ENCODE measurements around the gene NPAS3. TPM values are rescaled to one million over a fixed set of nuclear protein-coding genes. Genes with fewer than 3 reads are reported as not detected.

NPAS3 gene
- total RNA-seq, 4 donors from 2014 or later = 0.51 to 15.2 (median 6.6) TPM

GRCh38 chr14:33068040-33068439 is 129.4 kb downstream of the NPAS3 start:
- H3K27ac ChIP-seq = no peak overlapping the region
- no peaks in the 10 kb centered on the region for H3K36me3 ChIP-seq
- DNase-seq = no peak
- intact Hi-C loops (cut with DNase I; ENCODE audit: low total_unique reads) = no loop called here
- TF ChIP-seq, protein P1, sequence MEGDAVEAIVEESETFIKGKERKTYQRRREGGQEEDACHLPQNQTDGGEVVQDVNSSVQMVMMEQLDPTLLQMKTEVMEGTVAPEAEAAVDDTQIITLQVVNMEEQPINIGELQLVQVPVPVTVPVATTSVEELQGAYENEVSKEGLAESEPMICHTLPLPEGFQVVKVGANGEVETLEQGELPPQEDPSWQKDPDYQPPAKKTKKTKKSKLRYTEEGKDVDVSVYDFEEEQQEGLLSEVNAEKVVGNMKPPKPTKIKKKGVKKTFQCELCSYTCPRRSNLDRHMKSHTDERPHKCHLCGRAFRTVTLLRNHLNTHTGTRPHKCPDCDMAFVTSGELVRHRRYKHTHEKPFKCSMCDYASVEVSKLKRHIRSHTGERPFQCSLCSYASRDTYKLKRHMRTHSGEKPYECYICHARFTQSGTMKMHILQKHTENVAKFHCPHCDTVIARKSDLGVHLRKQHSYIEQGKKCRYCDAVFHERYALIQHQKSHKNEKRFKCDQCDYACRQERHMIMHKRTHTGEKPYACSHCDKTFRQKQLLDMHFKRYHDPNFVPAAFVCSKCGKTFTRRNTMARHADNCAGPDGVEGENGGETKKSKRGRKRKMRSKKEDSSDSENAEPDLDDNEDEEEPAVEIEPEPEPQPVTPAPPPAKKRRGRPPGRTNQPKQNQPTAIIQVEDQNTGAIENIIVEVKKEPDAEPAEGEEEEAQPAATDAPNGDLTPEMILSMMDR (IDR thresholded peaks at IDR 0.05) = no peak
- no peak for TF ChIP-seq POLR2A (IDR thresholded peaks at IDR 0.05)
- H3K9me3 ChIP-seq = no peaks in the 10 kb centered on the region
- H3K27me3 ChIP-seq = no peaks in the 10 kb centered on the region
- no peaks in the 10 kb centered on the region for H3K4me1 ChIP-seq
- H3K4me3 ChIP-seq = no peak overlapping the region

GRCh38 chr14:33068626-33069025 is 129.9 kb downstream of the NPAS3 start:
- H3K4me1 ChIP-seq = no peaks in the 10 kb centered on the region
- H3K36me3 ChIP-seq = no peaks in the 10 kb centered on the region
- DNase-seq = no peak
- H3K9me3 ChIP-seq = no peaks in the 10 kb centered on the region
- H3K27ac ChIP-seq = no peak overlapping the region
- intact Hi-C loops (cut with DNase I; ENCODE audit: low total_unique reads) = no loop called here
- no peaks in the 10 kb centered on the region for H3K27me3 ChIP-seq
- TF ChIP-seq, protein P1 (IDR thresholded peaks at IDR 0.05) = no peak
- TF ChIP-seq POLR2A (IDR thresholded peaks at IDR 0.05) = no peak
- H3K4me3 ChIP-seq = no peak overlapping the region

GRCh38 chr14:33070475-33070874 is 131.8 kb downstream of the NPAS3 start:
- H3K4me3 ChIP-seq = no peak overlapping the region
- H3K36me3 ChIP-seq = no peaks in the 10 kb centered on the region
- no peak for DNase-seq
- TF ChIP-seq, protein P1 (IDR thresholded peaks at IDR 0.05) = no peak
- TF ChIP-seq POLR2A (IDR thresholded peaks at IDR 0.05) = no peak
- intact Hi-C loops (cut with DNase I; ENCODE audit: low total_unique reads) = no loop called here
- H3K9me3 ChIP-seq = no peaks in the 10 kb centered on the region
- no peaks in the 10 kb centered on the region for H3K4me1 ChIP-seq
- H3K27ac ChIP-seq = no peak overlapping the region
- no peaks in the 10 kb centered on the region for H3K27me3 ChIP-seq

DNA sequence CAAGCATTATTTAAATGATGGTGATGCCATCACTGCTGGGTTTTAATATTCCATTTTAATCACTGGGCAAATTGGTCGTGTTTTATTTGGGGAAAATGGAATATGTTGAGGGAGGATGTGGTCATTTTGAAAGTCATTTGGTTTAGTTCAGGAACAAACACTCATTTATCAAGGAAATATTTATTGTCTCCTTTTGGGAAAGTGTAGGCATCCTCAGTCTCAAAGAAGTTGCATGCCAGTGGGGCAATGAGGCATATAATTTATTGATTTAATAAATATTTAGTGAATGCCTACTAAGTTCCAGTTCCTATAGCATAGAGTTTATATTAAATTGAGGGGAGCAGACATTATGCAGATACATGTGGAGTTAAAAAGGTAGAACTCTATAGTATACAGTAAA is 134.3 kb downstream of the NPAS3 start:
- no peak for DNase-seq
- intact Hi-C loops (cut with DNase I; ENCODE audit: low total_unique reads) = no loop called here

DNA sequence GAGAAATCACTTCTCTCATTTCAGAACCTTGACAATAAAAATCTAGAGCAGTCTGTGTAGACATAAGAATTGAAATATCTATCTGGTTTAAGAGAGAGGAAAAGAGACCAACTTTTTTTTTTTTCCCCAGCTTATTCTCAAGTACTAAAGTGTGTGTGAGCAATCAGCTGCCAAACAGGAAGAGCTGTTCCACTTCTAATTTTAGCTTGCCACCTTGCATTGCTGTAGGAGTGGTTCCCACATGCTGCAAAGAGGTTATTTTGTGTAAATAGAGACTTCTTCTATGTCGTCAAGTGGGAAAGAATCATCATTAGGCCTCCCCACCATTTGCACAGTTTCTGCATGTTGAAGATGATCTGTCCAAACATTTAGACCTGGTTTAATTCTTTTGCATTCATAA is 142.6 kb downstream of the NPAS3 start:
- DNase-seq = no peak
- intact Hi-C loops (cut with DNase I; ENCODE audit: low total_unique reads) = no loop called here
- H3K4me1 ChIP-seq = no peaks in the 10 kb centered on the region
- TF ChIP-seq POLR2A (IDR thresholded peaks at IDR 0.05) = no peak
- TF ChIP-seq, protein P1 (IDR thresholded peaks at IDR 0.05) = no peak
- no peak overlapping the region for H3K4me3 ChIP-seq
- H3K9me3 ChIP-seq = peaks cover 0 to 4% of the 10 kb centered on the region in 2 donors
- no peaks in the 10 kb centered on the region for H3K27me3 ChIP-seq
- H3K27ac ChIP-seq = no peak overlapping the region
- H3K36me3 ChIP-seq = no peaks in the 10 kb centered on the region

More for the DNA sequence above, 134.3 kb downstream of the NPAS3 start:
- Histone ChIP-seq H3K4me3 (no peak overlapping the region), H3K36me3 (no peaks in the 10 kb centered on the region), H3K4me1 (no peaks in the 10 kb centered on the region), H3K9me3 (no peaks in the 10 kb centered on the region), H3K27me3 (no peaks in the 10 kb centered on the region), H3K27ac (no peak overlapping the region)
- no peak for TF ChIP-seq POLR2A (IDR thresholded peaks at IDR 0.05)
- TF ChIP-seq, protein P1 (IDR thresholded peaks at IDR 0.05) = no peak

Data from uterus (tissue), 4 donors.